Natural killer cell (primary cell): ENCODE results near the gene MTMR12. TPM values are rescaled to one million over a fixed set of nuclear protein-coding genes. Genes with fewer than 3 reads are reported as not detected.

ENCODE experiments used
- ATAC-seq, 3 donors: fragments of 150-1000 bp in 2 of 3; fragments of 200-7000 bp in 1 of 3; cut with Tn5 transposase; 1 replicate in 1 of 3; 2 replicates in 2 of 3; pipeline ENCODE4 v1.10.0; 2021; ENCODE audit warnings: mild to moderate bottlenecking in 2 of 3, moderate library complexity in 2 of 3
- DNase-seq, 2 donors: peaks; one replicate each; pipeline versions ENCODE4 v3.0.0 to v3.0.0-alpha.2; 2013 to 2021; ENCODE audit warnings: mixed read lengths in 1 of 2
- H3K27ac ChIP-seq: one replicate; pipeline ENCODE4 v1.5.1; 2013; ENCODE audit warnings: mild to moderate bottlenecking, low read length
- H3K27me3 ChIP-seq: one replicate; pipeline ENCODE4 v1.6.1; 2013; ENCODE audit warnings: low read length; ENCODE audit not compliant: control insufficient read depth, insufficient read depth
- H3K36me3 ChIP-seq: one replicate; pipeline ENCODE4 v1.6.1; 2013; ENCODE audit warnings: low read length; ENCODE audit not compliant: control insufficient read depth, insufficient read depth
- H3K4me1 ChIP-seq: one replicate; pipeline ENCODE4 v1.6.1; 2013; ENCODE audit warnings: low read length; ENCODE audit not compliant: control insufficient read depth, insufficient read depth
- H3K4me3 ChIP-seq: one replicate; pipeline ENCODE4 v1.5.1; 2013; ENCODE audit warnings: low read length
- H3K9me3 ChIP-seq: one replicate; pipeline ENCODE4 v1.6.1; 2013; ENCODE audit warnings: low read length; ENCODE audit not compliant: control insufficient read depth, insufficient read depth
- H3K27ac Mint-ChIP-seq, 2 donors: one replicate each; pipeline ENCODE4 v1.8.0; 2022; ENCODE audit warnings: mild to moderate bottlenecking in 2 of 2, mixed read lengths in 2 of 2, moderate library complexity in 1 of 2
- H3K27me3 Mint-ChIP-seq, 2 donors: one replicate each; pipeline ENCODE4 v1.8.0; 2022; ENCODE audit warnings: low read depth in 2 of 2, mixed read lengths in 2 of 2
- H3K36me3 Mint-ChIP-seq: one replicate; pipeline ENCODE4 v1.8.0; 2022; ENCODE audit warnings: mixed read lengths
- H3K4me1 Mint-ChIP-seq, 2 donors: one replicate each; pipeline ENCODE4 v1.8.0; 2022; ENCODE audit warnings: mixed read lengths in 2 of 2
- H3K4me3 Mint-ChIP-seq: one replicate; pipeline ENCODE4 v1.8.0; 2022; ENCODE audit warnings: mild to moderate bottlenecking, moderate library complexity, mixed read lengths
- H3K9me3 Mint-ChIP-seq, 2 donors: one replicate each; pipeline ENCODE4 v1.8.0; 2022; ENCODE audit warnings: mixed read lengths in 2 of 2
- CTCF ChIP-seq: fragments of 200-600 bp; IDR thresholded peaks from one replicate; pipeline ENCODE4 v1.8.0; 2022; ENCODE audit warnings: antibody characterized with exemption
- WGBS: methylation state at CpG from one replicate; pipeline ENCODE4 v1.1.7; 2013; ENCODE audit warnings: missing lambda C conversion rate; ENCODE audit not compliant: insufficient coverage; 5-methylcytosine and 5-hydroxymethylcytosine counted together
- intact Hi-C: fragments of 100-400 bp; cut with micrococcal nuclease; formaldehyde crosslinking; loops from one replicate; pipeline ENCODE4 v1.14.2; 2022
- total RNA-seq, 4 donors: library from RNA; stranded (reverse); fragments of 120-200 nt in 1 of 4; gene quantifications; one replicate each; pipeline versions ENCODE4 v1.2.3 to v1.2.4, GENCODE V29; 2013 to 2022

Gene MTMR12
- total RNA-seq, 3 donors from 2014 or later (not counting 1 experiment from before 2014, with no cell fraction given), result 36.9 to 47.7 (median 39.8) TPM

GRCh38 chr5:32307769-32308194 is 5.0 kb downstream of the MTMR12 start:
- Mint-ChIP-seq H3K36me3 (no peaks in the 10 kb centered on the region), H3K27ac (peak overlapping the region; percentile 9 to 63), H3K4me1 (peaks cover 79 to 86% of the 10 kb centered on the region in 2 donors), H3K27me3 (no peaks in the 10 kb centered on the region), H3K9me3 (no peaks in the 10 kb centered on the region), H3K4me3 (peak overlapping the region; percentile 32)
- Histone ChIP-seq H3K27ac (no peak overlapping the region), H3K36me3 (no peaks in the 10 kb centered on the region), H3K4me3 (no peak overlapping the region), H3K4me1 (peaks cover 33% of the 10 kb centered on the region), H3K27me3 (no peaks in the 10 kb centered on the region), H3K9me3 (no peaks in the 10 kb centered on the region)
- DNase-seq (no peak), ATAC-seq (no peak)
- intact Hi-C loops, result no loop called here
- 76% methylated on average over 3 of the region's 4 CpGs for WGBS
- TF ChIP-seq CTCF, result no peak

- Mint-ChIP-seq H3K4me3 (no peak overlapping the region), H3K27ac (peak overlapping the region; percentile 59 to 70), H3K9me3 (no peaks in the 10 kb centered on the region), H3K4me1 (peaks cover 83 to 91% of the 10 kb centered on the region in 2 donors), H3K36me3 (no peaks in the 10 kb centered on the region), H3K27me3 (no peaks in the 10 kb centered on the region)
- intact Hi-C loops, result no loop called here
- no peaks in the 10 kb centered on the region for H3K36me3 ChIP-seq
- H3K27ac ChIP-seq, result no peak overlapping the region
- H3K4me1 ChIP-seq, result peaks cover 17% of the 10 kb centered on the region
- WGBS, result 30% methylated on average over 5 of the region's 5 CpGs
- no peak for TF ChIP-seq CTCF
- H3K4me3 ChIP-seq, result no peak overlapping the region
- no peaks in the 10 kb centered on the region for H3K27me3 ChIP-seq
- peak in 2 of 3 donors; percentile 44 to 50 for ATAC-seq
- no peaks in the 10 kb centered on the region for H3K9me3 ChIP-seq
- DNase-seq, result peak in 1 of 2 donors; percentile 19
These were observed 8.1 kb downstream of the MTMR12 start for GRCh38 chr5:32304622-32305021.

- DNase-seq (no peak), ATAC-seq (no peak)
- H3K4me1 Mint-ChIP-seq, result peaks cover 83 to 90% of the 10 kb centered on the region in 2 donors
- 96% methylated on average over 6 of the region's 6 CpGs for WGBS
- H3K27me3 ChIP-seq, result no peaks in the 10 kb centered on the region
- H3K27me3 Mint-ChIP-seq, result no peaks in the 10 kb centered on the region
- peak overlapping the region; percentile 59 to 82 for H3K27ac Mint-ChIP-seq
- no peaks in the 10 kb centered on the region for H3K36me3 ChIP-seq
- H3K4me3 Mint-ChIP-seq, result peak overlapping the region; percentile 28
- H3K27ac ChIP-seq, result no peak overlapping the region
- peaks cover 21% of the 10 kb centered on the region for H3K4me1 ChIP-seq
- intact Hi-C loops, result no loop called here
- TF ChIP-seq CTCF, result no peak
- no peaks in the 10 kb centered on the region for H3K9me3 ChIP-seq
- H3K9me3 Mint-ChIP-seq, result no peaks in the 10 kb centered on the region
- no peaks in the 10 kb centered on the region for H3K36me3 Mint-ChIP-seq
- H3K4me3 ChIP-seq, result no peak overlapping the region
These were observed 9.0 kb downstream of the MTMR12 start for GRCh38 chr5:32303755-32304120.
